Neural progenitor cell (in vitro differentiated cells): ENCODE results near the gene PDCD2L. TPM values are rescaled to one million over a fixed set of nuclear protein-coding genes. Genes with fewer than 3 reads are reported as not detected.
"Not testable (repeated sequence)": the region's sequence is repeated elsewhere in the genome, so short reads cannot be mapped to it uniquely, and the experiment has no call there.

Experiments
- DNase-seq: peaks from one replicate; pipeline ENCODE4 v3.0.0-alpha.2; 2016; ENCODE audit warnings: low spot score
- H2AFZ ChIP-seq: fragments of 200-600 bp; sonication (generic); replicated peaks from 2 replicates; pipeline ENCODE4 v1.6.1; 2016; ENCODE audit warnings: antibody characterized with exemption
- H3F3A ChIP-seq: fragments of 200-600 bp; sonication (generic); 2 replicates; pipeline ENCODE4 v1.6.1; 2016; ENCODE audit warnings: antibody characterized with exemption, low read depth
- H3K27ac ChIP-seq: fragments of 200-600 bp; sonication (generic); 2 replicates; pipeline ENCODE4 v1.5.1; 2016; ENCODE audit warnings: mild to moderate bottlenecking
- H3K27me3 ChIP-seq: fragments of 200-600 bp; sonication (generic); 2 replicates; pipeline ENCODE4 v1.6.1; 2016; ENCODE audit warnings: mild to moderate bottlenecking, moderate library complexity
- H3K36me3 ChIP-seq: fragments of 200-600 bp; sonication (generic); 2 replicates; pipeline ENCODE4 v1.5.1; 2016
- H3K4me1 ChIP-seq: fragments of 200-600 bp; sonication (generic); 2 replicates; pipeline ENCODE4 v1.6.1; 2016; ENCODE audit warnings: mixed run types
- H3K4me2 ChIP-seq: fragments of 200-600 bp; sonication (generic); 2 replicates; pipeline ENCODE4 v1.6.1; 2016
- H3K4me3 ChIP-seq: fragments of 200-600 bp; sonication (generic); 2 replicates; pipeline ENCODE4 v1.5.1; 2016
- H3K79me2 ChIP-seq: fragments of 200-600 bp; sonication (generic); 2 replicates; pipeline ENCODE4 v1.6.1; 2016; ENCODE audit warnings: low read depth
- H3K9ac ChIP-seq: fragments of 200-600 bp; sonication (generic); 2 replicates; pipeline ENCODE4 v1.6.1; 2016
- H3K9me3 ChIP-seq: fragments of 200-600 bp; sonication (generic); 2 replicates; pipeline ENCODE4 v1.5.1; 2016; ENCODE audit warnings: low read depth
- H4K20me1 ChIP-seq: fragments of 200-600 bp; sonication (generic); 2 replicates; pipeline ENCODE4 v1.6.1; 2016; ENCODE audit warnings: low read depth
- H3K27ac Mint-ChIP-seq: 3 replicates; pipeline ENCODE4 v1.8.0; 2021; ENCODE audit warnings: mixed read lengths
- H3K27me3 Mint-ChIP-seq: 2 replicates; pipeline ENCODE4 v1.8.0; 2022; ENCODE audit warnings: low read depth, mild to moderate bottlenecking, inconsistent platforms, moderate library complexity, mixed read lengths; ENCODE audit not compliant: insufficient read depth
- H3K36me3 Mint-ChIP-seq: 3 replicates; pipeline ENCODE4 v1.8.0; 2021; ENCODE audit warnings: mixed read lengths
- H3K4me1 Mint-ChIP-seq: 3 replicates; pipeline ENCODE4 v1.8.0; 2021; ENCODE audit warnings: mixed read lengths
- H3K4me3 Mint-ChIP-seq: 3 replicates; pipeline ENCODE4 v1.8.0; 2021; ENCODE audit warnings: mild to moderate bottlenecking, moderate library complexity, mixed read lengths
- H3K9me3 Mint-ChIP-seq: 3 replicates; pipeline ENCODE4 v1.8.0; 2020; ENCODE audit warnings: mixed read lengths
- EZH2 ChIP-seq: fragments of 200-600 bp; sonication (generic); IDR thresholded peaks from 2 replicates; pipeline ENCODE4 v1.6.1; 2017; ENCODE audit warnings: antibody characterized with exemption, mild to moderate bottlenecking, moderate library complexity
- EZH2phosphoT487 ChIP-seq: fragments of 200-600 bp; sonication (generic); IDR thresholded peaks from 2 replicates; pipeline ENCODE4 v1.6.1; 2017; ENCODE audit warnings: antibody characterized with exemption
- total RNA-seq: library from RNA; depleted of rRNA; stranded (reverse); fragments of >200 nt; gene quantifications from 2 replicates; pipeline ENCODE4 v1.2.3, GENCODE V29; 2015; ENCODE audit warnings: low replicate concordance
- TF ChIP-seq, protein P1 (sequence below): fragments of 200-600 bp; sonication (generic); IDR thresholded peaks from 2 replicates; pipeline ENCODE4 v1.5.1; 2017; ENCODE audit warnings: antibody characterized with exemption, mild to moderate bottlenecking

The PDCD2L gene
- total RNA-seq, 1 donor from 2014 or later = 15.2 TPM

DNA sequence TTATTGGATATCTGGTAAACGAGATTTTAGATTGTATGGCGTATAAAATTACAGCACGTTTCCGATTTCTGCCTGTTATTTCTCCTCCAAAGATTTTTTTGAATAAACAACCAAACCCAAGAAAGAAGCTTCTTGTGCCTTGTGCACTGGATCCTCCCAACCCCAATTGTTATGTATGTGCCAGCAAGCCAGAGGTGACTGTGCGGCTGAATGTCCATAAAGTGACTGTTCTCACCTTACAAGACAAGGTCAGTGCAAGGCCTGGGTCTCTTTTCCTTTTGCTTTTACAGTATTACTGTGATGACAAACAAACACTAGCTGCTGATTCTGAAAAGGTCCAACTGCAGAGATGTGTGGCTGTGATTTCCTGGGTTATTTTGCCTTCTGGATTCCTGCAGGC is 54.5 kb downstream of the PDCD2L start:
- H3K4me1 Mint-ChIP-seq = no peaks in the 10 kb centered on the region
- no peaks in the 10 kb centered on the region for H3K9me3 Mint-ChIP-seq

DNA sequence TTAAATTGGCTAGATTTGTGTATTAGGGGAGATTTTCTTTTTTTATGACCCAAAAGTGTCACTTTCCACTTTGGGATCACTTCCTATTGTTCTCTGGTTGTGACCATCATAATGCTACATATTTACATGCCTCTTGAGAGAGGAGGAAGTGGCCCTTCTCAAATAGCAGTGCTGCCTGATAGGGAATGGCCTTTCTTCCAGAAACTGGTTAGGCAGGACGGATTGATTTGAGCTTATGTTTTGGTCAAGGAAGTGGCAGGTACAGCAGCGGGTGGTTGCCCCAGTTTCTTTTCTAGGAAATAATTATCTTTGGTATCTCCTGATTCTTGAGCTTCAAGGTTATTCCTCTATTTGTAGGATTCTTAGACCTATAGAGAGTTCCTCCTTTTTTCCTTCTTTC is 55.4 kb downstream of the PDCD2L start:
- peaks cover 42% of the 10 kb centered on the region for H3K36me3 ChIP-seq
- no peak overlapping the region for H3K4me2 ChIP-seq
- no peak overlapping the region for H3K27ac ChIP-seq
- H3K27ac Mint-ChIP-seq = no peak overlapping the region
- no peaks in the 10 kb centered on the region for H3K4me1 ChIP-seq
- H3K4me3 Mint-ChIP-seq = no peak overlapping the region
- no peaks in the 10 kb centered on the region for H3K4me1 Mint-ChIP-seq
- peaks cover 51% of the 10 kb centered on the region for H3K36me3 Mint-ChIP-seq
- no peaks in the 10 kb centered on the region for H3F3A ChIP-seq
- no peaks in the 10 kb centered on the region for H3K27me3 ChIP-seq
- H3K9me3 Mint-ChIP-seq = no peaks in the 10 kb centered on the region
- no peak for DNase-seq
- H3K9ac ChIP-seq = no peak overlapping the region
- TF ChIP-seq EZH2 (no peak), EZH2phosphoT487 (no peak)
- TF ChIP-seq, protein P1, sequence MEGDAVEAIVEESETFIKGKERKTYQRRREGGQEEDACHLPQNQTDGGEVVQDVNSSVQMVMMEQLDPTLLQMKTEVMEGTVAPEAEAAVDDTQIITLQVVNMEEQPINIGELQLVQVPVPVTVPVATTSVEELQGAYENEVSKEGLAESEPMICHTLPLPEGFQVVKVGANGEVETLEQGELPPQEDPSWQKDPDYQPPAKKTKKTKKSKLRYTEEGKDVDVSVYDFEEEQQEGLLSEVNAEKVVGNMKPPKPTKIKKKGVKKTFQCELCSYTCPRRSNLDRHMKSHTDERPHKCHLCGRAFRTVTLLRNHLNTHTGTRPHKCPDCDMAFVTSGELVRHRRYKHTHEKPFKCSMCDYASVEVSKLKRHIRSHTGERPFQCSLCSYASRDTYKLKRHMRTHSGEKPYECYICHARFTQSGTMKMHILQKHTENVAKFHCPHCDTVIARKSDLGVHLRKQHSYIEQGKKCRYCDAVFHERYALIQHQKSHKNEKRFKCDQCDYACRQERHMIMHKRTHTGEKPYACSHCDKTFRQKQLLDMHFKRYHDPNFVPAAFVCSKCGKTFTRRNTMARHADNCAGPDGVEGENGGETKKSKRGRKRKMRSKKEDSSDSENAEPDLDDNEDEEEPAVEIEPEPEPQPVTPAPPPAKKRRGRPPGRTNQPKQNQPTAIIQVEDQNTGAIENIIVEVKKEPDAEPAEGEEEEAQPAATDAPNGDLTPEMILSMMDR = no peak
- H2AFZ ChIP-seq = no peak overlapping the region
- H3K9me3 ChIP-seq = no peaks in the 10 kb centered on the region
- H3K27me3 Mint-ChIP-seq = no peaks in the 10 kb centered on the region
- no peak overlapping the region for H3K4me3 ChIP-seq
- peaks cover 94% of the 10 kb centered on the region for H3K79me2 ChIP-seq
- H4K20me1 ChIP-seq = peaks cover 55% of the 10 kb centered on the region

More for the DNA sequence above, 54.5 kb downstream of the PDCD2L start:
- no peaks in the 10 kb centered on the region for H3K4me1 ChIP-seq
- TF ChIP-seq EZH2phosphoT487 = no peak
- peaks cover 59% of the 10 kb centered on the region for H4K20me1 ChIP-seq
- H3K4me3 ChIP-seq = no peak overlapping the region
- no peaks in the 10 kb centered on the region for H3F3A ChIP-seq
- no peak overlapping the region for H3K4me3 Mint-ChIP-seq
- H2AFZ ChIP-seq = no peak overlapping the region
- no peaks in the 10 kb centered on the region for H3K27me3 ChIP-seq
- H3K9me3 ChIP-seq = no peaks in the 10 kb centered on the region
- no peak overlapping the region for H3K27ac ChIP-seq
- H3K4me2 ChIP-seq = no peak overlapping the region
- peaks cover 95% of the 10 kb centered on the region for H3K79me2 ChIP-seq
- no peaks in the 10 kb centered on the region for H3K27me3 Mint-ChIP-seq
- DNase-seq = no peak
- H3K36me3 Mint-ChIP-seq = peaks cover 54% of the 10 kb centered on the region
- no peak overlapping the region for H3K27ac Mint-ChIP-seq
- peaks cover 41% of the 10 kb centered on the region for H3K36me3 ChIP-seq
- no peak overlapping the region for H3K9ac ChIP-seq

DNA sequence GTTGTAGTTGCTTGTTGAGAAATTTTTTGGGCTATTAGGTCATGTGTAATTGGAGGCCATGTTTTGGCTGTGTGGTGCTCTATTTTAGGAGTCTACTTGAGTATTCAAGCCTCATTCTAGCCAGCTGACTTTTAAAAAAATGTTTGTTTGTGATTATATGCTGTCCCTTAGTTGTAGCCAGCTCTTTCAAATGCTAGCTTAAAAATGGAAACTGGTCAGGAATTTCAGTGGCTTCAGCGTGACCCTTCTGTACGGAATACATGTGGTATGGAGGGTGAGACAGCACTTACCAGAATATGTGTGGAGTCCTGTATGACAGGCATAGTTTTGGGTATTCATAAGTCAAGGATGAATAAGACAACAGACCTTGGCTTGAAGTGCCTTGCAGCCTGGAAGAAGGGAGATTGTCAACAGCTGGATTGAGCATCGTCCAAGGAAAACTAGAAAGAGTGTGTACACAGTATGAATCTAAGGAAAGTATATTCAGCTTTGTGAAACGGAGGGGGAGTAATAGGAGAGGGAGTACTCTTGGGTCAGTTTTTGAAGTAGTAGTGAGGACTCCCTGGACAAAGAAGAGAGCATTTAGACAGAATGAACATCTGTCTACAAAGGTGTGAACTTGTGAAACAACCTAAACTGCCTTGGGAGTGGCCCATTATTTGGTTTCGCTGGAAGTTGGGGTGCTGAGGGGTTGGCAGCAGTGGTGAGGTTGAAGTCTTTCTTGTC is 57.3 kb downstream of the PDCD2L start:
- no peak overlapping the region for H3K9ac ChIP-seq
- no peaks in the 10 kb centered on the region for H3K4me1 ChIP-seq
- H2AFZ ChIP-seq = no peak overlapping the region
- H3K27ac ChIP-seq = no peak overlapping the region
- H3K36me3 ChIP-seq = peaks cover 39% of the 10 kb centered on the region
- no peak for DNase-seq
- no peak overlapping the region for H3K4me3 ChIP-seq
- TF ChIP-seq EZH2phosphoT487 = no peak
- TF ChIP-seq, protein P1 = no peak
- no peak for TF ChIP-seq EZH2
- no peaks in the 10 kb centered on the region for H3K27me3 ChIP-seq
- no peaks in the 10 kb centered on the region for H3K9me3 Mint-ChIP-seq
- no peak overlapping the region for H3K4me3 Mint-ChIP-seq
- no peaks in the 10 kb centered on the region for H3K4me1 Mint-ChIP-seq
- no peaks in the 10 kb centered on the region for H3F3A ChIP-seq
- H3K27ac Mint-ChIP-seq = no peak overlapping the region
- H3K4me2 ChIP-seq = no peak overlapping the region
- H3K9me3 ChIP-seq = no peaks in the 10 kb centered on the region
- peaks cover 50% of the 10 kb centered on the region for H4K20me1 ChIP-seq
- peaks cover 55% of the 10 kb centered on the region for H3K36me3 Mint-ChIP-seq
- peaks cover 93% of the 10 kb centered on the region for H3K79me2 ChIP-seq
- no peaks in the 10 kb centered on the region for H3K27me3 Mint-ChIP-seq

DNA sequence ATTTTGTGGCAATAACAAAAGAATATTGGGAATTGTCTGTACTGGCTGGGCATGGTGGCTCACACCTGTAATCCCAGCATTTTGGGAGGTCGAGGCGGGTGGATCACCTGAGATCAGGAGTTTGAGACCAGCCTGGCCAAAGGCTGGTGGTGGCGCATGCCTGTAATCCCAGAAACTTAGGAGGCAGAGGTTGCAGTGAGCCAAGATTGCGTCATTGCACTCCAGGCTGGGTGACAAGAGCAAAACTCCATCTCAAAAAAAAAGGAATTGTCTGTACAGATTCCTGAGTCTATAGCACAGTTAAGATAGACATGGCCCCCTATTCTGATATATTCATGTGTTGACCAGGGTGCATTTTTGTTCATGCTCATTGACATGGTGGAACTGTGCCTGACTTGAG is 60.6 kb downstream of the PDCD2L start:
- not testable (repeated sequence) for H3K9ac ChIP-seq, H3K27me3 ChIP-seq, H3K4me3 Mint-ChIP-seq, H3K4me3 ChIP-seq, H2AFZ ChIP-seq, H3K4me2 ChIP-seq, H3K27me3 Mint-ChIP-seq, DNase-seq, H3K27ac Mint-ChIP-seq, H3K4me1 Mint-ChIP-seq, H3K9me3 Mint-ChIP-seq, H3K27ac ChIP-seq, H3F3A ChIP-seq, H3K4me1 ChIP-seq, H3K9me3 ChIP-seq
- peaks cover 64% of the 10 kb centered on the region for H3K79me2 ChIP-seq
- H4K20me1 ChIP-seq = peaks cover 38% of the 10 kb centered on the region
- peaks cover 53% of the 10 kb centered on the region for H3K36me3 Mint-ChIP-seq
- peaks cover 35% of the 10 kb centered on the region for H3K36me3 ChIP-seq
